ENCODE results near the gene CIAO2A.

- TF ChIP-seq, protein P1, sequence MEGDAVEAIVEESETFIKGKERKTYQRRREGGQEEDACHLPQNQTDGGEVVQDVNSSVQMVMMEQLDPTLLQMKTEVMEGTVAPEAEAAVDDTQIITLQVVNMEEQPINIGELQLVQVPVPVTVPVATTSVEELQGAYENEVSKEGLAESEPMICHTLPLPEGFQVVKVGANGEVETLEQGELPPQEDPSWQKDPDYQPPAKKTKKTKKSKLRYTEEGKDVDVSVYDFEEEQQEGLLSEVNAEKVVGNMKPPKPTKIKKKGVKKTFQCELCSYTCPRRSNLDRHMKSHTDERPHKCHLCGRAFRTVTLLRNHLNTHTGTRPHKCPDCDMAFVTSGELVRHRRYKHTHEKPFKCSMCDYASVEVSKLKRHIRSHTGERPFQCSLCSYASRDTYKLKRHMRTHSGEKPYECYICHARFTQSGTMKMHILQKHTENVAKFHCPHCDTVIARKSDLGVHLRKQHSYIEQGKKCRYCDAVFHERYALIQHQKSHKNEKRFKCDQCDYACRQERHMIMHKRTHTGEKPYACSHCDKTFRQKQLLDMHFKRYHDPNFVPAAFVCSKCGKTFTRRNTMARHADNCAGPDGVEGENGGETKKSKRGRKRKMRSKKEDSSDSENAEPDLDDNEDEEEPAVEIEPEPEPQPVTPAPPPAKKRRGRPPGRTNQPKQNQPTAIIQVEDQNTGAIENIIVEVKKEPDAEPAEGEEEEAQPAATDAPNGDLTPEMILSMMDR (IDR thresholded peaks at IDR 0.05; ENCODE audit: extremely low read depth in 1 of 2, insufficient read depth in 1 of 2, low read depth in 1 of 2, low read length in 2 of 2): no peak
- TF ChIP-seq POLR2AphosphoS5 (IDR thresholded peaks at IDR 0.05; ENCODE audit: insufficient read depth, low read depth, low read length) (no peak), EZH2 (IDR thresholded peaks at IDR 0.05; ENCODE audit: borderline replicate concordance, low read depth, low read length, severe bottlenecking) (no peak), POLR2A (IDR thresholded peaks at IDR 0.05; ENCODE audit: low read depth, low read length) (no peak), MYC (IDR thresholded peaks at IDR 0.05; ENCODE audit: low read depth, low read length) (no peak), JUN (IDR thresholded peaks at IDR 0.05; ENCODE audit: borderline replicate concordance, insufficient read depth, insufficient read length, low read depth) (no peak), GATA2 (IDR thresholded peaks at IDR 0.05; ENCODE audit: insufficient read depth, insufficient read length, low read depth, low read length) (no peak), FOS (IDR thresholded peaks at IDR 0.05; ENCODE audit: borderline replicate concordance, insufficient read depth, low read length) (no peak)
- TF ChIP-seq, protein P2, sequence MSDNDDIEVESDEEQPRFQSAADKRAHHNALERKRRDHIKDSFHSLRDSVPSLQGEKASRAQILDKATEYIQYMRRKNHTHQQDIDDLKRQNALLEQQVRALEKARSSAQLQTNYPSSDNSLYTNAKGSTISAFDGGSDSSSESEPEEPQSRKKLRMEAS (IDR thresholded peaks at IDR 0.05; ENCODE audit: insufficient read depth, insufficient read length): no peak
Observed at GRCh38 chr15:64050281-64051092, 43.2 kb downstream of the CIAO2A start.
